ENCODE data around the gene CAD. TPM values are rescaled to one million over a fixed set of nuclear protein-coding genes. Genes with fewer than 3 reads are reported as not detected.

Gene CAD
- total and polyA plus RNA-seq, 2 donors (not counting 3 experiments of a cell fraction or from before 2014, with no cell fraction given): 60.3 to 91.4 TPM

- BruUV-seq (replicated peaks): TSS peak; percentile 16
- H4K20me1 ChIP-seq (replicated peaks; ENCODE audit: control insufficient read depth, extremely low read depth, insufficient read depth, low read length): no peaks in the 10 kb centered on the region
- ChIA-PET POLR2A (interaction anchor here (0.7 kb wide), 1 partner anchor 114 kb away, joined by 4 read pairs; no protein-coding TSS in a partner anchor), CTCF (interaction anchor here (0.7 kb wide), 1 partner anchor 40 kb away, joined by 4 read pairs; no protein-coding TSS in a partner anchor)
- H3K9ac ChIP-seq (replicated peaks; ENCODE audit: extremely low read depth, insufficient read depth, low read length): no peak overlapping the region
- H3K36me3 ChIP-seq (ENCODE audit: control insufficient read depth in 2 of 2, extremely low read depth in 1 of 2, insufficient read depth in 2 of 2, low read length in 2 of 2): peaks cover 22 to 28% of the 10 kb centered on the region in 2 experiments
- H3K4me1 ChIP-seq (ENCODE audit: control insufficient read depth, extremely low read depth, insufficient read depth, low read length): peaks cover 14% of the 10 kb centered on the region
- H3K79me2 ChIP-seq (ENCODE audit: control insufficient read depth, insufficient read depth, low read length): peaks cover 14% of the 10 kb centered on the region
- intact Hi-C loops (cut with micrococcal nuclease) (loop anchor here (5.0 kb wide), 2 partner anchors 77 to 162 kb away; partner anchors contain the start of genes EIF2B4 and SNX17), dilution Hi-C loops (cut with MboI; ENCODE audit: extremely low pct_ligation_motif_present, low sequenced_read_pairs) (no loop called here)
- H3K9me3 ChIP-seq (replicated peaks; ENCODE audit: control insufficient read depth, insufficient read depth, low read length): no peaks in the 10 kb centered on the region
- no peak overlapping the region for H2AFZ ChIP-seq (ENCODE audit: low read depth, low read length)
- H3K27me3 ChIP-seq (ENCODE audit: control insufficient read depth in 2 of 2, insufficient read depth in 2 of 2, low read length in 2 of 2): no peaks in the 10 kb centered on the region
- DNase-seq (ENCODE audit: low read depth, low spot score): no peak
- no peak for TF ChIP-seq POLR2A (IDR thresholded peaks at IDR 0.05; ENCODE audit: low read depth, low read length)
- H3K27ac ChIP-seq (ENCODE audit: insufficient read depth, low read depth, low read length): no peak overlapping the region
- no peak for FAIRE-seq
- peak overlapping the region; percentile 22 for H3K4me2 ChIP-seq (ENCODE audit: insufficient read depth, low read length)
- no peaks in the 10 kb centered on the region for H3K9me1 ChIP-seq (replicated peaks; ENCODE audit: control insufficient read depth, extremely low read depth, insufficient read depth, low read length)
- no peak overlapping the region for H3K4me3 ChIP-seq (replicated peaks in 1 of 3; ENCODE audit: insufficient read depth in 1 of 3, low read depth in 1 of 3, low read length in 3 of 3)
Observed at GRCh38 chr2:27209621-27210401, 7.4 kb upstream of the CAD start.

DNA sequence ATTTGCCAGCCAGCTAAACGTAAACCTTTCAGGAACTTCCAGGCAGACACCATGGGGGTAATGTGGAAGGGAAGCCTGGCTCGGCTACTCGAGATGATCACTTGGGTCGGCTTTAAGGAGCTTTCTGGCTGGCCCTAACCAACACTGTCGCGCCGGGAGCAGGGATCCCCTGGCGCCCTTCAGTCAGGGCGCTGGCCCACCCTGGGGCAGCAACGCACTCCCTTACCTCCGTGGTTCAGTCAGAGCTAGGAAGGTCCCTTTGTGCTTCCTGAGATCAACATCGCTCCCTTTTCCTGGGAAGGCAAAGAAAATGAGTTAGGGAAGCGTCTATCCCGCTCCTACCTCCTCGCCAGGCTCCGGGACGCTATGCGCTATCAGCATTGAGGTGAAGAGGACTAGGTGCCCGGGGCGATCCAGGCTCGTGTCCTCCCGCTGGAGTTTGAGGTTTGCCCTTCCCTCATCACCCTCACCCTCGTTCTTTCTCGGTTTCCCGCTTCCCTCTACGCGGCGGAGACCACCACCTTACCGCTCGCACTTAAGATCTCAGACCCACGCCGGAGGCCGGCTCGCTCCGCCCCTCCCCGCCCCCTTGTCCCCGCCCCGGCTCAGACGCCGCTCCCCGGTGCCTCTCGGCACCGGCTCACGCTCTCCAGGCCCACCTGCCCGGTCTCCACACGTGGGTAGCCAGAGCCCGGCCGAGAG, 5.8 kb upstream of the CAD start:
- POLR2A ChIA-PET: interaction anchor here (0.6 kb wide), 1 partner anchor 92 kb away, joined by 3 read pairs; no protein-coding TSS in a partner anchor

More for the DNA sequence above, 5.8 kb upstream of the CAD start:
- H3K4me3 ChIP-seq (replicated peaks in 1 of 3; ENCODE audit: insufficient read depth in 1 of 3, low read depth in 1 of 3, low read length in 3 of 3): peak overlapping the region; percentile 68 to 88 (median 88)
- H4K20me1 ChIP-seq (replicated peaks; ENCODE audit: control insufficient read depth, extremely low read depth, insufficient read depth, low read length): no peaks in the 10 kb centered on the region
- H3K36me3 ChIP-seq (ENCODE audit: control insufficient read depth in 2 of 2, extremely low read depth in 1 of 2, insufficient read depth in 2 of 2, low read length in 2 of 2): peaks cover 16 to 19% of the 10 kb centered on the region in 2 experiments
- peak overlapping the region; percentile 78 for H3K9ac ChIP-seq (replicated peaks; ENCODE audit: extremely low read depth, insufficient read depth, low read length)
- BruUV-seq (replicated peaks): TSS peak; percentile 48
- peak; percentile 50 for DNase-seq (ENCODE audit: low read depth, low spot score)
- intact Hi-C loops (cut with micrococcal nuclease) (loop anchor here (5.0 kb wide), 2 partner anchors 76 to 161 kb away; partner anchors contain the start of genes EIF2B4 and SNX17), dilution Hi-C loops (cut with MboI; ENCODE audit: extremely low pct_ligation_motif_present, low sequenced_read_pairs) (no loop called here)
- H3K79me2 ChIP-seq (ENCODE audit: control insufficient read depth, insufficient read depth, low read length): peaks cover 14% of the 10 kb centered on the region
- peak overlapping the region; percentile 42 for H3K27ac ChIP-seq (ENCODE audit: insufficient read depth, low read depth, low read length)
- FAIRE-seq: no peak
- H3K4me1 ChIP-seq (ENCODE audit: control insufficient read depth, extremely low read depth, insufficient read depth, low read length): peaks cover 14% of the 10 kb centered on the region
- no peaks in the 10 kb centered on the region for H3K9me3 ChIP-seq (replicated peaks; ENCODE audit: control insufficient read depth, insufficient read depth, low read length)
- no peaks in the 10 kb centered on the region for H3K9me1 ChIP-seq (replicated peaks; ENCODE audit: control insufficient read depth, extremely low read depth, insufficient read depth, low read length)
- CTCF ChIA-PET: interaction anchor here (1.1 to 1.8 kb wide), 4 partner anchors 18 to 92 kb away, joined by 3 to 7 read pairs (median 4); no protein-coding TSS in a partner anchor
- H2AFZ ChIP-seq (ENCODE audit: low read depth, low read length): peak overlapping the region; percentile 74
- TF ChIP-seq EZH2 (IDR thresholded peaks at IDR 0.05; ENCODE audit: borderline replicate concordance, low read depth, low read length, severe bottlenecking) (no peak), FOS (IDR thresholded peaks at IDR 0.05; ENCODE audit: borderline replicate concordance, insufficient read depth, low read length) (no peak), GATA2 (IDR thresholded peaks at IDR 0.05; ENCODE audit: insufficient read depth, insufficient read length, low read depth, low read length) (no peak), POLR2AphosphoS5 (IDR thresholded peaks at IDR 0.05; ENCODE audit: insufficient read depth, low read depth, low read length) (no peak), JUN (IDR thresholded peaks at IDR 0.05; ENCODE audit: borderline replicate concordance, insufficient read depth, insufficient read length, low read depth) (no peak), MAX (IDR thresholded peaks at IDR 0.05; ENCODE audit: insufficient read depth, insufficient read length) (no peak), POLR2A (IDR thresholded peaks at IDR 0.05; ENCODE audit: low read depth, low read length) (no peak), MYC (IDR thresholded peaks at IDR 0.05; ENCODE audit: low read depth, low read length) (no peak)
- TF ChIP-seq, protein P1, sequence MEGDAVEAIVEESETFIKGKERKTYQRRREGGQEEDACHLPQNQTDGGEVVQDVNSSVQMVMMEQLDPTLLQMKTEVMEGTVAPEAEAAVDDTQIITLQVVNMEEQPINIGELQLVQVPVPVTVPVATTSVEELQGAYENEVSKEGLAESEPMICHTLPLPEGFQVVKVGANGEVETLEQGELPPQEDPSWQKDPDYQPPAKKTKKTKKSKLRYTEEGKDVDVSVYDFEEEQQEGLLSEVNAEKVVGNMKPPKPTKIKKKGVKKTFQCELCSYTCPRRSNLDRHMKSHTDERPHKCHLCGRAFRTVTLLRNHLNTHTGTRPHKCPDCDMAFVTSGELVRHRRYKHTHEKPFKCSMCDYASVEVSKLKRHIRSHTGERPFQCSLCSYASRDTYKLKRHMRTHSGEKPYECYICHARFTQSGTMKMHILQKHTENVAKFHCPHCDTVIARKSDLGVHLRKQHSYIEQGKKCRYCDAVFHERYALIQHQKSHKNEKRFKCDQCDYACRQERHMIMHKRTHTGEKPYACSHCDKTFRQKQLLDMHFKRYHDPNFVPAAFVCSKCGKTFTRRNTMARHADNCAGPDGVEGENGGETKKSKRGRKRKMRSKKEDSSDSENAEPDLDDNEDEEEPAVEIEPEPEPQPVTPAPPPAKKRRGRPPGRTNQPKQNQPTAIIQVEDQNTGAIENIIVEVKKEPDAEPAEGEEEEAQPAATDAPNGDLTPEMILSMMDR (IDR thresholded peaks at IDR 0.05; ENCODE audit: extremely low read depth in 1 of 2, insufficient read depth in 1 of 2, low read depth in 1 of 2, low read length in 2 of 2): no peak
- peak overlapping the region; percentile 98 for H3K4me2 ChIP-seq (ENCODE audit: insufficient read depth, low read length)
- no peaks in the 10 kb centered on the region for H3K27me3 ChIP-seq (ENCODE audit: control insufficient read depth in 2 of 2, insufficient read depth in 2 of 2, low read length in 2 of 2)
